Thyroid gland (tissue), 4 donors: ENCODE measurements around the gene CKLF. TPM values are rescaled to one million over a fixed set of nuclear protein-coding genes. Genes with fewer than 3 reads are reported as not detected.

Experiments
- DNase-seq, 2 donors: peaks; one replicate each; pipeline ENCODE4 v3.0.0-alpha.2; 2019
- H3K27ac ChIP-seq, 3 donors: fragments of 200-600 bp; sonication (generic); 1 replicate in 2 of 3; 2 replicates in 1 of 3; pipeline ENCODE4 v1.5.1; 2016 to 2019; ENCODE audit warnings: mild to moderate bottlenecking in 1 of 3, moderate library complexity in 1 of 3
- H3K27me3 ChIP-seq: fragments of 200-600 bp; sonication (generic); one replicate; pipeline ENCODE4 v1.5.1; 2019
- H3K36me3 ChIP-seq, 2 donors: fragments of 200-600 bp; sonication (generic); one replicate each; pipeline ENCODE4 v1.5.1; 2016 to 2019
- H3K4me1 ChIP-seq, 2 donors: fragments of 200-600 bp; sonication (generic); one replicate each; pipeline ENCODE4 v1.5.1; 2017 to 2019
- H3K4me3 ChIP-seq, 3 donors: fragments of 200-600 bp; sonication (generic); replicated peaks in 1 of 3; 1 replicate in 2 of 3; 2 replicates in 1 of 3; pipeline ENCODE4 v1.5.1; 2016; ENCODE audit warnings: mild to moderate bottlenecking in 1 of 3
- H3K9me3 ChIP-seq: fragments of 200-600 bp; sonication (generic); one replicate; pipeline ENCODE4 v1.5.1; 2017
- CTCF ChIP-seq, 6 experiments: fragments of 200-600 bp in 3 of 6; fragments of 450-650 bp in 3 of 6; sonication (generic) in 3 of 6; IDR thresholded peaks; one replicate each; pipeline ENCODE4 v1.5.1; 2016 to 2019; ENCODE audit warnings: antibody characterized with exemption in 6 of 6, mild to moderate bottlenecking in 2 of 6, inconsistent platforms in 1 of 6, moderate library complexity in 1 of 6
- POLR2A ChIP-seq, 2 donors: fragments of 450-650 bp; IDR thresholded peaks; one replicate each; pipeline ENCODE4 v1.6.1; 2017; ENCODE audit warnings: antibody characterized with exemption in 2 of 2, mild to moderate bottlenecking in 2 of 2, moderate library complexity in 1 of 2
- WGBS, 2 donors: methylation state at CpG; one replicate each; pipeline ENCODE4 v1.1.5; 2017; 5-methylcytosine and 5-hydroxymethylcytosine counted together
- intact Hi-C: fragments of 100-400 bp; cut with DNase I; formaldehyde crosslinking; loops from one replicate; pipeline ENCODE4 v1.15.1; 2023
- small RNA-seq: library from RNA; depleted of rRNA; stranded (forward); fragments of <200 nt; gene quantifications from one replicate; pipeline ENCODE3, GENCODE V24; 2016
- total RNA-seq, 4 donors: library from RNA; depleted of rRNA; stranded (reverse); fragments of >200 nt; gene quantifications; one replicate each; pipeline ENCODE4 v1.2.3, GENCODE V29; 2016

Gene CKLF
- total RNA-seq, 4 donors from 2014 or later = 22.1 to 79.4 (median 49.9) TPM

- TF ChIP-seq CTCF (IDR thresholded peaks at IDR 0.05) (no peak), POLR2A (IDR thresholded peaks at IDR 0.05) (no peak)
- Histone ChIP-seq H3K27ac (no peak overlapping the region), H3K4me1 (peaks cover 6 to 28% of the 10 kb centered on the region in 2 donors), H3K27me3 (no peaks in the 10 kb centered on the region), H3K9me3 (no peaks in the 10 kb centered on the region), H3K4me3 (no peak overlapping the region), H3K36me3 (peaks cover 14 to 21% of the 10 kb centered on the region in 2 donors)
- DNase-seq = no peak
- intact Hi-C loops = no loop called here
- WGBS, 2 donors = 85 to 87% methylated on average over 12 of the region's 12 CpGs
These were observed 61.9 kb downstream of the CKLF start for GRCh38 chr16:66614161-66614802.

Small RNA genes lying within 50 kb of the gene (small RNA-seq; reads per million reads assigned to genes)
- gene CKLF-CMTM1 = not detected

Other genes starting within 250 kb of the CKLF start
- 10 to 100 TPM; 56.0 to 90.0 (median 67.2) TPM for gene CDH5, start 185.9 kb upstream of the CKLF start, total RNA-seq
- gene BEAN1, start 125.3 kb upstream of the CKLF start, total RNA-seq = under 1 TPM in 2 of 4 donors, not detected in 2; 0.38 to 0.54 TPM
- 10 to 100 TPM; 31.6 to 55.5 (median 46.6) TPM for gene TK2, start 2.5 kb upstream of the CKLF start, total RNA-seq
- gene CMTM1, start 13.9 kb downstream of the CKLF start, total RNA-seq = 1 to 10 TPM in 1 of 4 donors, not detected in 3; 3.8 TPM
- 1 to 10 TPM in 1 of 4 donors, under 1 TPM in 1, not detected in 2; 0.67 to 1.1 TPM for gene CMTM2, start 26.9 kb downstream of the CKLF start, total RNA-seq
- gene CMTM3, start 52.1 kb downstream of the CKLF start, total RNA-seq = 10 to 100 TPM in 3 of 4 donors, 1 to 10 TPM in 1; 5.9 to 32.0 (median 21.3) TPM
- gene CMTM4, start 144.2 kb downstream of the CKLF start, total RNA-seq = 100 to 1,000 TPM; 170 to 246 (median 201) TPM
- gene DYNC1LI2, start 199.0 kb downstream of the CKLF start, total RNA-seq = 100 to 1,000 TPM; 162 to 332 (median 195) TPM
- gene TERB1, start 249.0 kb downstream of the CKLF start, total RNA-seq = 1 to 10 TPM in 1 of 4 donors, under 1 TPM in 1, not detected in 2; 0.27 to 2.1 TPM